GM12878 (cell line): Measurements from ENCODE around the gene RPIA. TPM values are rescaled to one million over a fixed set of nuclear protein-coding genes. Genes with fewer than 3 reads are reported as not detected.

Experiments
- ATAC-seq: fragments of 200-7000 bp; cut with Tn5 transposase; 3 replicates; pipeline ENCODE4 v1.9.1; 2020; ENCODE audit warnings: mild to moderate bottlenecking, moderate library complexity
- BruUV-seq: library from RNA; stranded (reverse); fragments of 400-500 nt; replicated peaks from 2 replicates; lab custom pipeline; 2021; lab: Mats Ljungman, UMichigan
- CTCF ChIA-PET: fragments of 300-600 bp; sonication (Branson Sonifier 250); formaldehyde crosslinking; extraction: SDS; loops from one replicate; lab custom pipeline; 2021; ENCODE audit warnings: inconsistent platforms; lab: Yijun Ruan, JAX
- POLR2A ChIA-PET: fragments of 350-600 bp; formaldehyde crosslinking; extraction: SDS; loops from one replicate; lab custom pipeline; 2021; ENCODE audit warnings: inconsistent platforms; lab: Charles Lee
- RAD21 ChIA-PET: fragments of 300-600 bp; sonication (Branson Sonifier 250); formaldehyde crosslinking; loops from one replicate; lab custom pipeline; 2023; ENCODE audit warnings: antibody characterized with exemption; ENCODE audit not compliant: unreplicated experiment; lab: Charles Lee
- SMC1A ChIA-PET: fragments of 300-600 bp; sonication (Branson Sonifier 250); formaldehyde crosslinking; loops from one replicate; lab custom pipeline; 2023; ENCODE audit not compliant: unreplicated experiment, uncharacterized antibody; lab: Charles Lee
- DNase-seq: peaks from one replicate; pipeline ENCODE4 v3.0.0-alpha.2; 2011; ENCODE audit warnings: low read depth, low spot score
- FAIRE-seq: peaks from 3 replicates; lab custom pipeline; 2011; peaks lifted over from hg19 to GRCh38; lab: Jason Lieb, UNC
- H2AFZ ChIP-seq: 2 replicates; pipeline ENCODE4 v1.6.0; 2011; ENCODE audit warnings: low read depth, low read length, control low read depth; ENCODE audit not compliant: control insufficient read depth
- H3K27ac ChIP-seq: 2 replicates; pipeline ENCODE4 v1.5.1; 2011; ENCODE audit warnings: control low read depth; ENCODE audit not compliant: control insufficient read depth, insufficient read depth
- H3K27me3 ChIP-seq, 2 experiments: replicated peaks in 1 of 2; 2 replicates each; pipeline versions ENCODE4 v1.6.0 to v1.6.1; 2011; ENCODE audit warnings: low read length in 1 of 2; ENCODE audit not compliant: control insufficient read depth in 2 of 2, insufficient read depth in 2 of 2
- H3K36me3 ChIP-seq, 2 experiments: 2 replicates each; pipeline ENCODE4 v1.5.1; 2011; ENCODE audit warnings: low read length in 1 of 2; ENCODE audit not compliant: control insufficient read depth in 2 of 2, insufficient read depth in 2 of 2
- H3K4me1 ChIP-seq: 2 replicates; pipeline ENCODE4 v1.6.1; 2011; ENCODE audit warnings: mild to moderate bottlenecking, low read length, moderate library complexity, mixed read lengths; ENCODE audit not compliant: control insufficient read depth, insufficient read depth
- H3K4me2 ChIP-seq: 2 replicates; pipeline ENCODE4 v1.6.0; 2011; ENCODE audit warnings: control low read depth; ENCODE audit not compliant: control insufficient read depth, insufficient read depth
- H3K4me3 ChIP-seq: fragments of 200-600 bp; sonication (generic); 2 replicates; pipeline ENCODE4 v1.5.1; 2016
- H3K79me2 ChIP-seq: 2 replicates; pipeline ENCODE4 v1.6.0; 2011; ENCODE audit warnings: low read length; ENCODE audit not compliant: control insufficient read depth, insufficient read depth
- H3K9ac ChIP-seq: 2 replicates; pipeline ENCODE4 v1.8.0; 2011; ENCODE audit warnings: low read length, control low read depth, mixed read lengths; ENCODE audit not compliant: control insufficient read depth, insufficient read depth
- H3K9me3 ChIP-seq: replicated peaks from 3 replicates; pipeline ENCODE4 v1.5.1; 2011; ENCODE audit warnings: mild to moderate bottlenecking, low read length; ENCODE audit not compliant: control insufficient read depth, insufficient read depth
- H4K20me1 ChIP-seq: 2 replicates; pipeline ENCODE4 v1.6.0; 2011; ENCODE audit not compliant: control insufficient read depth, insufficient read depth
- ATF2 ChIP-seq: IDR thresholded peaks from 2 replicates; pipeline ENCODE4 v1.6.1; 2012; ENCODE audit warnings: low read length, inconsistent platforms
- CHD4 ChIP-seq: fragments of 200-600 bp; sonication (generic); IDR thresholded peaks from 2 replicates; pipeline ENCODE4 v1.6.1; 2016; ENCODE audit warnings: mild to moderate bottlenecking
- FOXM1 ChIP-seq: IDR thresholded peaks from 2 replicates; pipeline ENCODE4 v1.6.1; 2012; ENCODE audit warnings: low read depth, mild to moderate bottlenecking, inconsistent platforms, low read length, moderate library complexity
- HSF1 ChIP-seq: fragments of 150-350 bp; IDR thresholded peaks from 2 replicates; pipeline ENCODE4 v1.6.1; 2014; ENCODE audit warnings: mild to moderate bottlenecking, low read depth, low read length
- JUND ChIP-seq: IDR thresholded peaks from 2 replicates; pipeline ENCODE4 v1.6.1; 2012; ENCODE audit warnings: low read depth, mild to moderate bottlenecking, low read length, improper control_type of control experiment, moderate library complexity
- MAX ChIP-seq: IDR thresholded peaks from 2 replicates; pipeline ENCODE4 v1.6.1; 2012; ENCODE audit warnings: low read depth, low read length, improper control_type of control experiment
- MLLT1 ChIP-seq: fragments of 450-650 bp; IDR thresholded peaks from 2 replicates; pipeline ENCODE4 v1.6.1; 2016; ENCODE audit warnings: mild to moderate bottlenecking
- NFXL1 ChIP-seq: fragments of 450-650 bp; IDR thresholded peaks from 2 replicates; pipeline ENCODE4 v1.6.1; 2017; ENCODE audit warnings: antibody characterized with exemption, mild to moderate bottlenecking, borderline replicate concordance
- PAX5 ChIP-seq: IDR thresholded peaks from 2 replicates; pipeline ENCODE4 v1.6.1; 2011; ENCODE audit warnings: low read depth, low read length, borderline replicate concordance
- PKNOX1 ChIP-seq: fragments of 450-650 bp; IDR thresholded peaks from 2 replicates; pipeline ENCODE4 v1.6.1; 2016; ENCODE audit warnings: mild to moderate bottlenecking
- PML ChIP-seq: IDR thresholded peaks from 2 replicates; pipeline ENCODE4 v1.6.1; 2012; ENCODE audit warnings: low read length, inconsistent platforms
- SRF ChIP-seq, 2 experiments: IDR thresholded peaks; 2 replicates each; pipeline ENCODE4 v1.6.1; 2011; ENCODE audit warnings: low read depth in 2 of 2, low read length in 2 of 2, mild to moderate bottlenecking in 1 of 2, moderate library complexity in 1 of 2
- TARDBP ChIP-seq: IDR thresholded peaks from 2 replicates; pipeline ENCODE4 v1.6.1; 2016; ENCODE audit warnings: borderline replicate concordance
- TCF3 ChIP-seq: IDR thresholded peaks from 2 replicates; pipeline ENCODE4 v1.6.1; 2012; ENCODE audit warnings: low read depth, mild to moderate bottlenecking, low read length, borderline replicate concordance; ENCODE audit not compliant: insufficient read depth
- ZNF217 ChIP-seq: fragments of 450-650 bp; IDR thresholded peaks from 2 replicates; pipeline ENCODE4 v1.6.1; 2017; ENCODE audit warnings: antibody characterized with exemption, mild to moderate bottlenecking
- ZNF622 ChIP-seq: fragments of 450-650 bp; IDR thresholded peaks from 2 replicates; pipeline ENCODE4 v1.6.1; 2017; ENCODE audit warnings: mild to moderate bottlenecking, inconsistent platforms
- WGBS: methylation state at CpG from one replicate; pipeline ENCODE4 v1.1.6; 2016; ENCODE audit warnings: low lambda C conversion rate; ENCODE audit not compliant: insufficient replicate concordance, insufficient coverage; ENCODE audit errors: missing lambda C conversion rate; 5-methylcytosine and 5-hydroxymethylcytosine counted together
- in situ Hi-C: fragments of 300-500 bp; cut with MboI; formaldehyde crosslinking; loops from 9 replicates; pipeline ENCODE4 v1.14.3; 2018; ENCODE audit warnings: mixed read lengths
- intact Hi-C: fragments of 100-400 bp; cut with micrococcal nuclease; formaldehyde crosslinking; loops from one replicate; pipeline ENCODE4 v1.14.2; 2022; ENCODE audit not compliant: unreplicated experiment
- polyA plus RNA-seq, 11 experiments: library from polyadenylated mRNA; depleted of rRNA in 4 of 11; unstranded in 6 of 11; stranded (reverse) in 5 of 11; fragments of >200 nt; fragmentation: Nextera tagmentation in 4 of 11; fragmentation: Illumina TruSeq in 1 of 11; extraction: Ambion mirVana in 4 of 11; extraction: Trizol in 1 of 11; gene quantifications; 1 replicate in 1 of 11; 2 replicates in 10 of 11; pipeline versions ENCODE4 v1.2.1 to v1.2.3, GENCODE V29; 2011 to 2016; ENCODE audit warnings: inconsistent platforms in 2 of 11, missing spikeins in 2 of 11, low read depth in 1 of 11
- total RNA-seq, 4 experiments: library from RNA; depleted of rRNA in 3 of 4; stranded (reverse); fragments of >200 nt in 3 of 4; fragmentation: Illumina TruSeq in 1 of 4; extraction: Trizol in 1 of 4; gene quantifications; 2 replicates each; pipeline versions ENCODE4 v1.2.1 to v1.2.3, GENCODE V29; 2013 to 2021

Gene RPIA
- total and polyA plus RNA-seq, 10 of the 15 experiments (the other 5 are each of a cell fraction or from before 2014, with no cell fraction given), result 7.1 to 58.1 (median 41.6) TPM

GRCh38 chr2:88747990-88748389, 56.5 kb downstream of the RPIA start (continued):
- no peak for TF ChIP-seq JUND
- no peak for TF ChIP-seq SRF (IDR thresholded peaks at IDR 0.05; ENCODE audit: low read depth in 2 of 2, low read length in 2 of 2)
- no peak for TF ChIP-seq TARDBP

- no TSS peak for BruUV-seq
- Histone ChIP-seq H3K27me3 (no peaks in the 10 kb centered on the region), H3K4me2 (no peak overlapping the region), H3K79me2 (no peaks in the 10 kb centered on the region), H2AFZ (no peak overlapping the region), H3K4me3 (no peak overlapping the region), H3K9ac (no peak overlapping the region), H4K20me1 (no peaks in the 10 kb centered on the region), H3K36me3 (peaks cover 7 to 9% of the 10 kb centered on the region in 2 experiments; a peak in 3 of 4 replicates), H3K27ac (no peak overlapping the region), H3K4me1 (peaks cover 17% of the 10 kb centered on the region), H3K9me3 (no peaks in the 10 kb centered on the region)
- SMC1A ChIA-PET, result interaction anchor here (0.8 to 1.3 kb wide), 2 partner anchors 45 to 452 kb away, joined by 3 read pairs; no protein-coding TSS in a partner anchor
- POLR2A ChIA-PET, result no interaction called here
- FAIRE-seq, result no peak
- RAD21 ChIA-PET, result no interaction called here
- no peak for DNase-seq
- WGBS, result 28% methylated on average over 3 of the region's 3 CpGs
- intact Hi-C loops, result no loop called here
- in situ Hi-C loops, result no loop called here
- no peak for ATAC-seq
- CTCF ChIA-PET, result interaction anchor here (1.3 to 2.4 kb wide), 2 partner anchors 12 to 19 kb away, joined by 3 to 12 read pairs; no protein-coding TSS in a partner anchor
- TF ChIP-seq PML (no peak), ATF2 (no peak), PKNOX1 (no peak), PAX5 (no peak), CHD4 (no peak), MLLT1 (no peak), MAX (no peak), ZNF217 (no peak), ZNF622 (no peak), NFXL1 (no peak), FOXM1 (no peak), TARDBP (no peak), TCF3 (no peak), HSF1 (no peak)
Measured at GRCh38 chr2:88751768-88752167, 60.3 kb downstream of the RPIA start.
